ENCODE measurements around the gene BRD3. TPM values are rescaled to one million over a fixed set of nuclear protein-coding genes. Genes with fewer than 3 reads are reported as not detected.

The BRD3 gene
- total RNA-seq, 1 donor from 2014 or later: 128 TPM

DNA sequence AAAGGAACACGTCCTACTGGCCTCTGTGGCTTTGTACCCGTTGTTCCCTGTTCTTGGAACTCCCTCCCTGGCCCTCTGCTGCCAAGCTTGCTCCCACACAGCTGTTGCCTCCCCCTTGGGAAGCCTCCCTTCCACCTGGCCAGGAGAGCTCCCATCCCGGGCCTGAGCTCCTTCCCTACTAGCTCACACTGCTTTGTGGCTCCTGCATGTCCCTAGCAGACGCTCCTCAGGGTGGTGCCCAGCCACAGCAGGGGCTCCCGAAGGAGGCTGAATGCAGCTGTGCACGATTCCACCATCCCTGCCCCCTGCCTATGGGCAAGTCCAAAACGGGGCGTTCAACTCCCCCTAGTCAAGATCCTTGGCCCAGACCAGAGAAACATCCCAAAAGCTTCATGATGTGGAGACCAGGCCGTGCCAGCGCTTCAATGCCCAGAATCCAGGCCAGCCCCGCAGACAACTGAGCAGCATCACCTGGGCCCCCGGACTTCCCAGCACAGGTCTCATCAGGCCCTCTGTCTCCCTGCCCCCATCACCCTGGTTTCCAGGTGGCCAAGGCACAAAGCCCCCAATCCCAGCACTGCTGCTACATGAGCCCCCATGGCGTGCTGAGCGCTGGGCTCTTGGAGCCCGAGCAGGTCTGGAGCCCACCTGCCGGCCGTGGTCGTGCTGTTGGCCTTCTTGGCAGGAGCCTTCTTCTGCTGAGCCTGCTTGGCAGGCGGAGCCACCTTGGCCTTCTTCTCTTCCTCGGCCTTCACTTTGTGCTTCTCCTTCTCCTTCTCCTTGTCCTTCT lies 28.2 kb downstream of the BRD3 start:
- peak overlapping the region; percentile 59 for H3K27ac Mint-ChIP-seq (ENCODE audit: unreplicated experiment)
- peaks cover 3% of the 10 kb centered on the region for H3K9me3 Mint-ChIP-seq (ENCODE audit: unreplicated experiment)

GRCh38 chr9:134037641-134038040 lies 30.2 kb downstream of the BRD3 start:
- peaks cover 14% of the 10 kb centered on the region for H3K36me3 Mint-ChIP-seq (ENCODE audit: unreplicated experiment)
- no peak for TF ChIP-seq CTCF (IDR thresholded peaks at IDR 0.05; ENCODE audit: partially characterized antibody, unreplicated experiment)
- H3K4me3 Mint-ChIP-seq (ENCODE audit: unreplicated experiment): no peak overlapping the region
- H3K4me1 Mint-ChIP-seq (ENCODE audit: low read depth, unreplicated experiment): no peaks in the 10 kb centered on the region
- no peak for DNase-seq
- no peaks in the 10 kb centered on the region for H3K27me3 Mint-ChIP-seq (ENCODE audit: unreplicated experiment)
- H3K27ac Mint-ChIP-seq (ENCODE audit: unreplicated experiment): no peak overlapping the region
- no peaks in the 10 kb centered on the region for H3K9me3 Mint-ChIP-seq (ENCODE audit: unreplicated experiment)

More for the DNA sequence above, 28.2 kb downstream of the BRD3 start:
- TF ChIP-seq CTCF (IDR thresholded peaks at IDR 0.05; ENCODE audit: partially characterized antibody, unreplicated experiment): no peak
- DNase-seq: no peak
- Mint-ChIP-seq H3K4me1 (ENCODE audit: low read depth, unreplicated experiment) (peaks cover 7% of the 10 kb centered on the region), H3K4me3 (ENCODE audit: unreplicated experiment) (no peak overlapping the region), H3K27me3 (ENCODE audit: unreplicated experiment) (no peaks in the 10 kb centered on the region), H3K36me3 (ENCODE audit: unreplicated experiment) (peaks cover 8% of the 10 kb centered on the region)

DNA sequence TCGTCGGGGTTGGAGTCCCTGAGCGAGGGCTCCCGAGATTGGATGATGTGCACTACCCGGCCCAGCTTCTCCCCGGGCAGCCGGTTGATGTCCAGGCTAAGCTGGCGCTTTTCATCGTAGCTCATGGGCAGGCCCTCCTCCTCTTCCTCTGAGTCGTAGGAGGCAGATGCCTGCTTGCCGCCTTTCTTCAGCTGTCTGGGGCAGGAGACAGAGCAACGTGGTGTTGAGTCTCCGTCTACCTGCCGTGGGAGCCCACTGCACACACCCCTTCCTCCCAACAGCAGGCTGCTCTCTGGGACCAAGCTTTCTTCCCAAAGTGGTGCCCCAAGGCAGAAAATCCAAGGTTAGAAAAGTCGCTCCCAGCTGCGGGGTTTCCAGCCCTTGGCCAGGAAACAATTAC lies 31.7 kb downstream of the BRD3 start:
- no peak for TF ChIP-seq CTCF (IDR thresholded peaks at IDR 0.05; ENCODE audit: partially characterized antibody, unreplicated experiment)
- H3K27me3 Mint-ChIP-seq (ENCODE audit: unreplicated experiment): no peaks in the 10 kb centered on the region
- H3K4me3 Mint-ChIP-seq (ENCODE audit: unreplicated experiment): no peak overlapping the region
- no peaks in the 10 kb centered on the region for H3K4me1 Mint-ChIP-seq (ENCODE audit: low read depth, unreplicated experiment)
- H3K27ac Mint-ChIP-seq (ENCODE audit: unreplicated experiment): peak overlapping the region; percentile 43
- H3K9me3 Mint-ChIP-seq (ENCODE audit: unreplicated experiment): no peaks in the 10 kb centered on the region
- DNase-seq: no peak
- peaks cover 14% of the 10 kb centered on the region for H3K36me3 Mint-ChIP-seq (ENCODE audit: unreplicated experiment)

- Mint-ChIP-seq H3K36me3 (ENCODE audit: unreplicated experiment) (peaks cover 14% of the 10 kb centered on the region), H3K27ac (ENCODE audit: unreplicated experiment) (peak overlapping the region; percentile 43), H3K4me1 (ENCODE audit: low read depth, unreplicated experiment) (no peaks in the 10 kb centered on the region), H3K27me3 (ENCODE audit: unreplicated experiment) (no peaks in the 10 kb centered on the region), H3K4me3 (ENCODE audit: unreplicated experiment) (no peak overlapping the region), H3K9me3 (ENCODE audit: unreplicated experiment) (no peaks in the 10 kb centered on the region)
- no peak for DNase-seq
- no peak for TF ChIP-seq CTCF (IDR thresholded peaks at IDR 0.05; ENCODE audit: partially characterized antibody, unreplicated experiment)
These were observed 32.5 kb downstream of the BRD3 start for GRCh38 chr9:134035041-134036039.

All from glutamatergic neuron (in vitro differentiated cells).